Activated CD8-positive, alpha-beta T cell treated with anti-CD3 and anti-CD28 coated beads for 36 hours (primary cell): ENCODE data around the gene DCANP1. TPM values are rescaled to one million over a fixed set of nuclear protein-coding genes. Genes with fewer than 3 reads are reported as not detected.

ENCODE experiments used
- ATAC-seq: fragments of 200-7000 bp; cut with Tn5 transposase; one replicate; pipeline ENCODE4 v1.10.0; 2021; ENCODE audit warnings: mild to moderate bottlenecking, moderate library complexity
- CTCF ChIA-PET: fragments of 350-600 bp; sonication (Branson Sonifier 250); formaldehyde crosslinking; loops from one replicate; lab custom pipeline; 2021; ENCODE audit warnings: antibody characterized with exemption; lab: Charles Lee
- POLR2A ChIA-PET: fragments of 350-600 bp; sonication (Branson Sonifier 250); formaldehyde crosslinking; loops from one replicate; lab custom pipeline; 2021; ENCODE audit warnings: antibody characterized with exemption; lab: Charles Lee
- DNase-seq: peaks from one replicate; pipeline ENCODE4 v3.0.0-alpha.2; 2020
- H3K27ac Mint-ChIP-seq: one replicate; pipeline ENCODE4 v1.8.0; 2021; ENCODE audit warnings: mild to moderate bottlenecking, mixed read lengths
- H3K27me3 Mint-ChIP-seq: one replicate; pipeline ENCODE4 v1.8.0; 2021; ENCODE audit warnings: mixed read lengths
- H3K36me3 Mint-ChIP-seq: one replicate; pipeline ENCODE4 v1.8.0; 2021; ENCODE audit warnings: low read depth, mixed read lengths
- H3K4me1 Mint-ChIP-seq: one replicate; pipeline ENCODE4 v1.8.0; 2021; ENCODE audit warnings: low read depth, mixed read lengths
- H3K4me3 Mint-ChIP-seq: one replicate; pipeline ENCODE4 v1.8.0; 2021; ENCODE audit warnings: mild to moderate bottlenecking, moderate library complexity, mixed read lengths
- H3K9me3 Mint-ChIP-seq: one replicate; pipeline ENCODE4 v1.8.0; 2021; ENCODE audit warnings: mixed read lengths
- CTCF ChIP-seq: fragments of 200-600 bp; IDR thresholded peaks from one replicate; pipeline ENCODE4 v1.8.0; 2022; ENCODE audit warnings: antibody characterized with exemption, mild to moderate bottlenecking
- intact Hi-C: fragments of 100-400 bp; cut with micrococcal nuclease; formaldehyde crosslinking; loops from one replicate; pipeline ENCODE4 v1.10.0; 2022
- total RNA-seq, 2 experiments: library from RNA; stranded (reverse); gene quantifications; one replicate each; pipeline ENCODE4 v1.2.3, GENCODE V29; 2021

The DCANP1 gene
- total RNA-seq, 2 experiments from 2014 or later, result not detected

DNA sequence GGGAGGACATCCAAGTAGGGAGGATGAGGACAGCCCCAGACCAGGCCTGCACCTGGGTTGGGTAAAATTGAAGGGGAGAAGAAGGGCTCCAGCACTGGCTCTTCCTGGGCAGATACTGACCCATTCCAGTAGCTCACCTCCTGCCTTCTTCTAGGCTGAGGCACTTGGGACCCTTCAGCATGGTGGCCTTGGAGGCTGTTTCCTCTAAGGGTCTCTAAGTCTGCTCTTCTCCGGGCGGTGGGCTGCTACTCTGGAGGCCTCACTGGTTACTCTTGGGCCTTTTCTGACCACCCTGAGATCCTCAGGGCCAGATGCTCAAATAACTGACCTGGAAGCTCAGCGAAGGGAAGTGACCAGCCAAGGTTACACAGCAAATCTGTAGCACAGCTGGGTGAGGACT lies 7.8 kb upstream of the DCANP1 start:
- intact Hi-C loops, result no loop called here
- no peaks in the 10 kb centered on the region for H3K36me3 Mint-ChIP-seq
- ChIA-PET POLR2A (no interaction called here), CTCF (interaction anchor here (1.3 to 14.5 kb wide), 4 partner anchors 11 to 111 kb away, joined by 5 to 430 read pairs (median 211); no protein-coding TSS in a partner anchor)
- peaks cover 2% of the 10 kb centered on the region for H3K27me3 Mint-ChIP-seq
- H3K4me1 Mint-ChIP-seq, result no peaks in the 10 kb centered on the region
- no peak overlapping the region for H3K27ac Mint-ChIP-seq
- H3K4me3 Mint-ChIP-seq, result no peak overlapping the region
- no peak for TF ChIP-seq CTCF
- DNase-seq (no peak), ATAC-seq (no peak)
- no peaks in the 10 kb centered on the region for H3K9me3 Mint-ChIP-seq

GRCh38 chr5:135453613-135454012 lies 6.5 kb upstream of the DCANP1 start:
- Mint-ChIP-seq H3K27me3 (peaks cover 2% of the 10 kb centered on the region), H3K27ac (no peak overlapping the region), H3K9me3 (no peaks in the 10 kb centered on the region), H3K4me1 (no peaks in the 10 kb centered on the region), H3K36me3 (no peaks in the 10 kb centered on the region), H3K4me3 (no peak overlapping the region)
- no peak for ATAC-seq
- CTCF ChIA-PET, result interaction anchor here (0.7 kb wide), 1 partner anchor 13 kb away, joined by 3 read pairs; no protein-coding TSS in a partner anchor
- intact Hi-C loops, result no loop called here
- no peak for DNase-seq
- POLR2A ChIA-PET, result no interaction called here
- no peak for TF ChIP-seq CTCF

- no peak within 1 kb of the TSS for H3K4me3 Mint-ChIP-seq
- POLR2A ChIA-PET, result interaction anchor here (0.6 kb wide), 1 partner anchor 38 kb away, joined by 3 read pairs; no protein-coding TSS in a partner anchor
- no peaks in the 10 kb centered on the region for H3K4me1 Mint-ChIP-seq
- no peak for TF ChIP-seq CTCF
- no peaks in the 10 kb centered on the region for H3K9me3 Mint-ChIP-seq
- H3K27ac Mint-ChIP-seq, result no peak within 1 kb of the TSS
- DNase-seq, result no peak
- no peak for ATAC-seq
- intact Hi-C loops, result no loop called here
- peaks cover 2% of the 10 kb centered on the region for H3K27me3 Mint-ChIP-seq
- CTCF ChIA-PET, result no interaction called here
- no peaks in the 10 kb centered on the region for H3K36me3 Mint-ChIP-seq
Observed at GRCh38 chr5:135452321-135453030, 5.3 kb upstream of the DCANP1 start, which contains the start of gene TIFAB. Gene TIFAB, minus strand, starts transcription at chr5:135452351. Its CDS starts 2,412 bp downstream, at chr5:135449939.

- DNase-seq (no peak), ATAC-seq (no peak)
- POLR2A ChIA-PET, result interaction anchor here (0.6 kb wide), 1 partner anchor 39 kb away, joined by 3 read pairs; no protein-coding TSS in a partner anchor
- CTCF ChIA-PET, result interaction anchor here (1.3 to 2.0 kb wide), 2 partner anchors 14 to 109 kb away, joined by 3 to 7 read pairs; no protein-coding TSS in a partner anchor
- H3K27ac Mint-ChIP-seq, result no peak overlapping the region
- no peaks in the 10 kb centered on the region for H3K4me1 Mint-ChIP-seq
- H3K36me3 Mint-ChIP-seq, result no peaks in the 10 kb centered on the region
- H3K27me3 Mint-ChIP-seq, result no peaks in the 10 kb centered on the region
- intact Hi-C loops, result no loop called here
- no peaks in the 10 kb centered on the region for H3K9me3 Mint-ChIP-seq
- no peak overlapping the region for H3K4me3 Mint-ChIP-seq
- no peak for TF ChIP-seq CTCF
Observed at GRCh38 chr5:135451581-135452320, 4.6 kb upstream of the DCANP1 start.
